Right lobe of liver (tissue), 4 donors: ENCODE data around the gene TMEM107.

Source experiments
- POLR2A ChIP-seq: fragments of 450-650 bp; IDR thresholded peaks from one replicate; pipeline ENCODE4 v1.6.1; 2017; ENCODE audit warnings: antibody characterized with exemption, mild to moderate bottlenecking
- TF ChIP-seq, protein P1 (sequence below), 4 donors: fragments of 200-600 bp in 3 of 4; fragments of 450-650 bp in 1 of 4; IDR thresholded peaks; one replicate each; pipeline versions ENCODE4 v1.5.1 to v1.8.0; 2016 to 2022; ENCODE audit warnings: antibody characterized with exemption in 4 of 4, mild to moderate bottlenecking in 2 of 4
- donor health status: DM: no; HTN: no; CAD: no.
- donor health status: DM: no; HTN: no; CAD: no.
- donor health status: DM: no; HTN: yes; CAD: no.

DNA sequence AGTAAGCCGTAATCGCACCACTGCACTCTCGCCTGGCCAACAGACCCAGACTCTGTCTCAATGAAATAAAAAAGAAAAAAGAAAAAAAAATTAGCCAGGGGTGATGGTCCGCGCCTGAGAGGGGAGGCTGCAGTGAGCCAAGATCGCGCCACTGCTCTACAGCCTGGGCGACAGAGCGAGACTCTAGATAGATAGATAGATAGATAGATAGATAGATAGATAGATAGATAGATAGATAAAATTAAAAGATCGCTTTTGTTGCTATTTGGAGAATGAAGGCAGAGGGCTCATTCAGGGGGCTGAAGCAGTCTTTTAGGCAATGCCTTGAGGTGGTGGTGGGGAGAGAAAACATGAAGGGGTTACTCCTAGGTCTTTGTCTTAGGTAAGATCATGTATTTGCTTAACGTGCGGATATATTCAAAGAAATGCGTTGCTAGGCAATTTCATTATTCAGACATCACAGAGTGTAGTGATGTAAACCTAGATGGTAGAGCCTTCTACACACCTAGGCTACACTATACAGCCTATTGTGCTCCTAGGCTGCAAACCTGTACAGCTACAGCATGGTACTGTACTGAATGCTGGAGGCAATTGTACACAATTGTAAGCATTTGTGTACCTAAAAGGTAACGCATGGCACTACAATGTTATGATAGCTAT, 47.9 kb downstream of the TMEM107 start:
- TF ChIP-seq POLR2A: no peak
- TF ChIP-seq, protein P1, sequence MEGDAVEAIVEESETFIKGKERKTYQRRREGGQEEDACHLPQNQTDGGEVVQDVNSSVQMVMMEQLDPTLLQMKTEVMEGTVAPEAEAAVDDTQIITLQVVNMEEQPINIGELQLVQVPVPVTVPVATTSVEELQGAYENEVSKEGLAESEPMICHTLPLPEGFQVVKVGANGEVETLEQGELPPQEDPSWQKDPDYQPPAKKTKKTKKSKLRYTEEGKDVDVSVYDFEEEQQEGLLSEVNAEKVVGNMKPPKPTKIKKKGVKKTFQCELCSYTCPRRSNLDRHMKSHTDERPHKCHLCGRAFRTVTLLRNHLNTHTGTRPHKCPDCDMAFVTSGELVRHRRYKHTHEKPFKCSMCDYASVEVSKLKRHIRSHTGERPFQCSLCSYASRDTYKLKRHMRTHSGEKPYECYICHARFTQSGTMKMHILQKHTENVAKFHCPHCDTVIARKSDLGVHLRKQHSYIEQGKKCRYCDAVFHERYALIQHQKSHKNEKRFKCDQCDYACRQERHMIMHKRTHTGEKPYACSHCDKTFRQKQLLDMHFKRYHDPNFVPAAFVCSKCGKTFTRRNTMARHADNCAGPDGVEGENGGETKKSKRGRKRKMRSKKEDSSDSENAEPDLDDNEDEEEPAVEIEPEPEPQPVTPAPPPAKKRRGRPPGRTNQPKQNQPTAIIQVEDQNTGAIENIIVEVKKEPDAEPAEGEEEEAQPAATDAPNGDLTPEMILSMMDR (IDR thresholded peaks at IDR 0.05): no peak
